Stimulated activated CD8-positive, alpha-beta memory T cell treated with anti-CD3 and anti-CD28 coated beads, Interleukin-4, amount 100 ng/mL, for 1 hour (primary cell): ENCODE measurements around the gene B3GLCT.
"Not testable (repeated sequence)": the region's sequence is repeated elsewhere in the genome, so short reads cannot be mapped to it uniquely, and the experiment has no call there.

ENCODE experiments used
- DNase-seq, 2 donors: peaks; one replicate each; pipeline ENCODE4 v3.0.0-alpha.2; 2020; ENCODE audit warnings: low read depth in 2 of 2, low spot score in 1 of 2

B3GLCT gene

DNA sequence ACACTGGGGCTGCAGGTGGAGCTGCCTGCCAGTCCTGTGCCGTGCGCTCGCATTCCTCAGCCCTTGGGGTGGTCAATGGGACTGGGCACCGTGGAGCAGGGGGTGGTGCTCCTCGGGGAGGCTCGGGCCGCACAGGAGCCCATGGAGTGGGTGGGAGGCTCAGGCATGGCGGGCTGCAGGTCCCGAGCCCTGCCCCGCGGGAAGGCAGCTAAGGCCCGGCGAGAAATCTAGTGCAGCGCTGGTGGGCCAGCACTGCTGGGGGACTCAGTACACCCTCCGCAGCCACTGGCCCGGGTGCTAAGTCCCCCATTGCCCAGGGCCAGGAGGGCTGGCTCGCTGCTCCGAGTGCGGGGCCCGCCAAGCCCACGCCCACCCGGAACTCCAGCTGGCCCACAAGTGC lies 139.8 kb downstream of the B3GLCT start:
- not testable (repeated sequence) for DNase-seq

DNA sequence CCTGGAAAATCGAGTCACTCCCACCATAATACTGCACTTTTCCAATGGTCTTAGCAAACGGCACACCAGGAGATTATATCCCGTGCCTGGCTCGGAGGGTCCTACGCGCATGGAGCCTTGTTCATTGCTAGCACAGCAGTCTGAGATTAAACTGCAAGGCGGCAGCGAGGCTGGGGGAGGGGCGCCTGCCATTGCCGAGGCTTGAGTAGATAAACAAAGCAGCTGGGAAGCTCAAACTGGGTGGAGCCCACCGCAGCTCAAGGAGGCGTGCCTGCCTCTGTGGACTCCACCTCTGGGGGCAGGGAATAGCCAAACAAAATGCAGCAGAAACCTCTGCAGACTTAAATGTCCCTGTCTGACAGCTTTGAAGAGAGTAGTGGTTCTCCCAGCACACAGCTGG lies 141.1 kb downstream of the B3GLCT start:
- not testable (repeated sequence) for DNase-seq

DNA sequence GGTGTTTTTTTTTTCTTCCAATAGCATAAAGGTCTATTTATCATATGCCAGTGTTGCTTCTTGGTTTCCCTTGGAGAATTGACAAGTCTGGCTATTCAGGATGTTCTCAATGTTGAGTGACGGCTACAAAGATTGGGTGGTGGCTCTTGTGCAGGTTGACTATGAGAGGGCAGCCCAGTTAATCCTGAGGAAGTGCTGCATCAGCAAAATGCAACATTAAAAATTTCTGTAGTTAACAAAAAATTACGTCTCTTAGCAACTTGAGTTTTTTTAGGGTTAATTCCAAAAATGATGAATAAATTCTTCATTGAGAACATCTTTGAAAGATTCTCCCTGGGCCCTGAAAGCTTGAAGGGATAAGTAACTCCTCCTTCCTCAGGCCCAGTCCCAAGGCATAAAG lies 147.1 kb downstream of the B3GLCT start:
- no peak for DNase-seq

DNA sequence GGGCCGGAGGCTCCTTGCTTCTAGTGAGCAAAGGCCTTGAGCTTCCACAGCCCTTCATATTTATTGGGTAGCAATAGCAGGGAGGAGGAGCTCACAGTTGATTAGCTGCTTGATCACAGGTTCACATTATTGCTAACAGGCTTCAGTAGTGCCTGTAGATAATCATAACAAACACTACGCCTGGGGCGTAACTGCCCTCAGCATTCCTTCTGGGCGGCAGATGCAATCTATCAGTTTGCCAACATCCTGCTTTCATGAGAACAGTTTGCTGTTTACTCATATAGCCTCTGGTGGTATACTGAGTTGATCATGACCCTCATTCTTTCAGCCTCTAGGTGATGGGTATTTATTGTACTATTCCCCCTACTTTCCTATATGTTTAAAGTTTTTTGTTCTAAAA lies 149.4 kb downstream of the B3GLCT start:
- no peak for DNase-seq

DNA sequence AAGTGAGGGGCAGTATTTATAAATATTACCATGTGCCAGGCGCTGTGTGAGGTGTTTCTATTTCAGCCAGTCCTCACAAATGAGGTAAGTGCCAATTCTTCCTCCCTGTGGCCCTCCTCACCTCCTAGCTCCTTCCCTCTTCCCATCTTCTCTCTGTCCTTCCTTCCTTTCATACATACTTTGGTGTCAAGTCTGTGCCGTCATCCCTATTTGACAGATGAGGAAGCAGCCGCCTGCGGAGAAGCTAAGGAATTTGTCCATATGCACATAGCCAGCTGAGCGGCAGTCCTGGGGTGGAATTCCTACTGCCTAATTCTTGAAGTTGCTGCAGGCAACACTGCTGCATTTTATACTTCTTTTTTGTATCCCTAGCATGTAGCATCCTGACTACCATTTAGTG lies 150.8 kb downstream of the B3GLCT start:
- no peak for DNase-seq

DNA sequence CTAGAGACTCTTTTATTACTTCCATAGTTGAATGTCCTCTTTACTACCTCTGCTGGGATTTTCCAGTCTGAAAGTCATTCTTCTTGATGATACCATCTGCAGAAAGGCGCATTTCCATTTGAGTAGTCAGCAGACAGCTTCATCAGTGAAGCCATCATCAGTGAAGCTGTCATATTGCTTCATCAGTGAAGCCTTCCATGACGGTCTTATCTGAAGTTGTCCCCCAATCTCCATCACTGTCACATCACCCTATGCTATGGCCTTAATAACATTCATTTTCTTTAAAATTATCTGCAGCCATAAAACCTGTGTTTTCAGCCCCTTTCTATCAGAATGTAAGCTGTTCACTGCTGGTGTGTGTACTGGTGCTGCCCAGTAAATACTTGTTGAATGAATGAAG lies 151.6 kb downstream of the B3GLCT start:
- no peak for DNase-seq

DNA sequence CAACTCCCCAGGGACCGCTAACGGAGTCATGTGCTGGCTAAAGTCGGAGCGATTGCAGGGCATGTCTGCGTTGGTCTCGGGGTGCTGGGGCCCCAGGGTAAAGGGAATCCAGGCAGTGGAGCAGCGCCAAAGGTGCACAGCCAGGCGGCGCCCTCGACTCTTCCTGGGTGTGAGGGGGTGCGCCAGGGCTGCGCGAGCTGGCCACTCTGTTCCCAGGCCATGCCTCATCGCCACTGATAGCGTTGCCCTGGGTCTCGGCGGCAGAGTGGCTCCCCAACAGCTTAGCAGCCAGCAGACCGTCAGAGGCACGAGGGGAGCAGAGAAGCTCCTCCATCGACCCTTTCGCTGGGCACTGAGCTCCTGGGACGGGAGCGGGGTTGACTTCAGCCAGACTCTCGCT lies 152.7 kb downstream of the B3GLCT start:
- no peak for DNase-seq

DNA sequence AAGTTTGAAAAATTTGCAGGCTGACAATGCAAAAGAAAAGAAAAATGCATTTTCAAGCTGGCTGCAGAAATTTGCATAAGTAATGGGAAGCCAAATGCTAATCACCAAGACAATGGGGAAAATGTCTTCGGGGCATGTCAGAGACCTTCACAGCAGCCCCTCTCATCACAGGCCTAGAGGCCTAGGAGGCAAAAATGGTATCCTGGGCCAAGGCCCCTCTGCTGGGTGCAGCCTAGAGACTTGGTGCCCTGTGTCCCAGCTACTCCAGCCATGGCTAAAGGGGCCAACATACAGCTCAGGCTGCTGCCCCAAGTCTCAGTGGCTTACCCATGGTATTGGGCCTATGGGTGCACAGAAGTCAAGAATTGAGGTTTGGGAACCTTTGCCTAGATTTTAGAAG lies 155.2 kb downstream of the B3GLCT start:
- no peak for DNase-seq

DNA sequence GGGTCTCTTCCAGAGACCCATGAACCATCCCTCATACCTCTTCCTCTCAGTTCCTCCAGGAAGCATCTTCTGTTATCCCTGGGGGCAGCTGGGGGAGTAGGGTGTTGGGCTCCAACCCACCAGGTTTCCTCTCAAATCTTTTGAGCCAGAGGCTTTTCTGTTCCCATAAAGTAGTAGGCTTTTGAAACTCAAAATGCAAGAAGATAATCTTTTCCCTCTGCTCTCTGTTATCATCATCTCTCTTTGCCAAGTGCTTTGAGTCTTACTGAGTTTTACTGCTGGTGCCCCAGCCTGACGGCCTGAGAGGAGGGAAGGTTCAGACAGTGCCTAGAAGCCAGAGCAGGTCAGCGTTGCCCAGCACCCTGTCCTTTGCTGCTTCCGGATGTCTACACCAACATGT lies 157.2 kb downstream of the B3GLCT start:
- no peak for DNase-seq

DNA sequence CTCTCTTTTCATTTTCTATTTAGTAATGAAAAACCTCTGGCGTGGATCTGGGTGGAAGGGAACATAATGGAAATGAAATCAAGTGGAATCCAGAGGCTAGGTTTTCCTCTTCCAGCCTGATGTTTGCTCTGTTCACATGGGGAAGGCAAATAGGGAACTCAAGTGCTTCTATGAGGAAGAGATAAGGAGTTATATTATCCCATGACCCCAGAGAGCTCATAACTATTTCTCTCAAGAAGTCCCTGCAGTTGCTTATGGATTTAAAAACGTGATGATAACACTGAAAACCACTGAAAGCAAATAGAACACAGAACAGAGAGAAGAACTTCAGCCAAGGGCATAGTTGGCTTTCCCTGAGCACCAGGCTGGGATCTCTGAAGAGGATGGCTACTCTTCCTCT lies 157.8 kb downstream of the B3GLCT start:
- no peak for DNase-seq

DNA sequence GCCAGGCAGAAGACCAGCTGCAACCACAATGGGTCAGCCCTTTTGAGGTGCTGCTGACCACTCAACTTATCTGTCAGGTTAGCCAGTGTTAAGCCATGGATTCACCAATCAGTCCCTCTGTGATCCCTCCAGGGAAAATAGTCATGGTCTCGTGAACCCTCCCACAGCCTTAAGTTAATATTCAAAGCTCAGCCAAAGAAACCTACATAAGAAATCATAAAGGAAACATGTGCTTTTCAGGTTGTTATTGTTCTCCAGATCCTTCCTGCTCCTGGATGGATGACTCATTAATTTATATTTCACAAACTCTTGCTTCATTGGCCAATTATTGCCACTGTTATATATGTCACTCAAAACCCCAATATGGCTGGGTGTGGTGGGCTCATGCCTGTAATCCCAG lies 161.9 kb downstream of the B3GLCT start:
- no peak for DNase-seq

DNA sequence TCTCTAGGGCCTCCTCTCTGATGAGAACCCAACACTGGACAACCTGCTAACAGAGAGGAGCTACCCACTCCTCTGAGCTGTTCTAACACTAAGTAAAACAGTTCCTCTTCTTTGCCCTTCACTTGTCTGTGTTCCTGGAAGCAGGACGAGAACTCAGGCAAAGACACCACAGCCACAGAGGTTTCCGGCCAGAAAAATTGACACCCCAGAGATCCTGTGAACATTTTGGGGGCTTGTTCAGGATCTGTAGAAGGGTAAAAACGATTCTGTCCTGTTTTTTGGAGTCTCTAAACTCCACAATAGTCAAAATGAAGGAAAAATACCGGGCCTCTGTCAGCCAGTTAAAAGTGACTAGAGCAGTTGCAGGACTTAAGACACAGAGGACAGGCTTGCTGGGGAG lies 165.9 kb downstream of the B3GLCT start:
- no peak for DNase-seq

DNA sequence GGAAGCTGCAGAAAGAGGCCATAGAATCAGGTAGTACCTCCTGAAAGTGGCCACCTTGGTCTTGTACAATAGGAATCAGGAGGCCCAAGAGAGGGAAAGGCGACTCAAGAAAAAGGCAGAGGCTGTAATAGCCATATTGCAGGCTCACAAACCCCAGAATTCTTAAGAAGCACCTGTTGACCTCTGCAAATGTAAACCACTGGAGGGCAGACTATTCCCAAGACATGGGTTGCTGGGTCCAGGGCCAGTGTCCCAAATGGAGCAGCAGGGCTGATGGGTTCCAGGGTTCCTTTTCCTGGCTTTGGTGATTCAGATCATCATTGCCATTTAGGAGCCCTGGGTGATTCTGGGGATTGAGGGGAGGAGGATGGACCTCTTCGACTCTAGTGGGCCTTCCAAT lies 167.6 kb downstream of the B3GLCT start:
- DNase-seq, result no peak

DNA sequence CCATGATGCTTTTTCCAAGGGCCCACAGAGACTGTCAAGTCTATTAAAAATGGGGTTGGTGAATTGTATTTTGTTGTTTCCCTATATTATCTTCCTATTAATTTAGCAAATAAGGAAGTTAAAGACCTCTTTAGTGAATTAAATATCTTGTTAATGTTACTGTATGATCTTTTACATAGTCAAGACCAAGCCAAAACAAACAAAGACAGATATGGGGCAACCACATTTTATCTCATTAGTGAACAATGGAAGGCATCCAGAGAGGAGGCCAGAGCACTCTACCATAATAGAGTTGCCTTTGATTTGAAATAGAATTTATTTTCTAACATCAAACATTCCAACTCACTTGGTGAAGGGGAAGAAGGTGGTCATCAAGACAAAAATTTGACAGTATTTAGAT lies 169.4 kb downstream of the B3GLCT start:
- no peak for DNase-seq

DNA sequence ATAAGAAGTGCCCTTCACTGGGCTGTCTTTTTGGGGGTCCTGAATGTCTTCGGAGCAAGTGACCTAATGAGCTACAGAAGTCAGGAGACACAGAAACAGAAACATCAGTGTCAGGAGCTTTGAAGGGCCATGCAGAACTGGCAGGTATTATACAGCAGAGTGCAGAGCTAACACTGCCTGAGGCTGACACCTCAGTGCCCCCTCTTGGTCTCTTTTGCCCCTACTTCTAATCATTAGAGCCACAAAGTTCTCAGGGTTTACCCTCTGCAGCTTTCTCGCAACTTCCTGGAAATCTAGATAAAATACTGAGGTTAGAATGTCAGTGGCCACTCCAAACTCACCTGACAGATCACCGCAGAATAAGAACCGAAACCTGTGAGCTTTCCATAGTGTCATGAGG lies 172.7 kb downstream of the B3GLCT start:
- DNase-seq, result no peak

DNA sequence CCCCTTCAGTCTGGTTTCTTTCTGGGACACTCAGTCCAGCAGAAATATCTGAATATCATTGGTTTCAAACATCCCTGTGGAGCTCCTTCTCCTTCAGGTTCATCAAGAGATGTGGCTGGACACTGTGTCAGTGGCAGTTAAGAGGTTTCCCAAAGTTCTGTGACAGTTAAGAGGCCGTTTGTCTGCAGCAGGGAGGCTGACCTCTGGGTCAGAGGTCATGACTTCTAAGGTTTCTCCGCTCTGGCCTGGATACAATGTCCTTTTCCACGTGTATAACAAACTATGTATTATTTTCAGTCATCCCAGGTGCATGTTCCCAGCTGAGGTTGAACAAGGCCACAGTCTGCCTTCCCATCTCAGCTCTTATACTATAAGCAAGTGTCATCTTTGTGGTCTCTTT lies 174.9 kb downstream of the B3GLCT start:
- no peak for DNase-seq

DNA sequence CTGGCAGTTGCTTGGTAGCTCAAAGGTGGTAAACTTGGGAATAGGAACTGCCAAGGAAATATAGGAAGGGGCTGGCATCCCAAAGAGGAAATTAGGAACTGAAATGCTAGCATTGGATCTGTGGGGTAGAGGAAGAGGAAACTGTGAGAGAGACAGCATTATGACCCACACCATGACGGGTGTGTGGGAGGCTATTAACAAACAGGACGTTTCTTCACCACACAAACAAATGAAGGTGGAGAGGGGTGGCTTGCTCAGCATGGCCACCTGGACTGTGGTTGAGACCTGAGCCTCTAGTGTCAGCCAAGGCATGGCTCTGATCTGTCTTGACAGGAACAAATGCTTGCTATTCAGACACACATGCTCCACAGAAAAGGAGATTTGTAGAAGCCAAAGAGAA lies 178.2 kb downstream of the B3GLCT start:
- DNase-seq, result no peak

DNA sequence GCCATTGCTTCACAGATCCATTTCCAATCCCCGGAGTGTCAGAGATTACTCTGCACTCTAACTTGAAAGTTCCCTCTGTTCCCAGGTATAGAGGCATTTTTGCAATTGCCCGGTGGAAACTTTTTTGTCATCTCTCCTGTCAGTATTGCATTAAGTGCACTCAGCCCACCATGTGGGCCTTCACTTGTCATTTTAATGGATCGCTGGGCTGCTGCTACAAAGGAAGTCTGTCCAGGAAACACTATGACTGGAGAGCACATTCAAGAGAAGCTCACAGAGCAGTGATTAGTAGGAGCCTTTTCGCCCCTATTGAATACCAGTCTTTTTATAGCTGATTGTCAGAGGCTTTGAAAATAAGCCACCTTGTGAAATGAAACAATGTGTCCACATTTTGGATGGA lies 180.9 kb downstream of the B3GLCT start:
- no peak for DNase-seq
